Aorta (tissue), 5 donors: Measurements from ENCODE around the gene CDK14. TPM values are rescaled to one million over a fixed set of nuclear protein-coding genes. Genes with fewer than 3 reads are reported as not detected.

ENCODE experiments used
- ATAC-seq: fragments of 200-7000 bp; cut with Tn5 transposase; one replicate; pipeline ENCODE4 v1.9.1; 2022; ENCODE audit warnings: moderate library complexity; ENCODE audit not compliant: low FRiP score
- DNase-seq, 2 donors: peaks; one replicate each; pipeline ENCODE4 v3.0.0-alpha.2; 2020
- H3K27ac ChIP-seq, 2 donors: one replicate each; pipeline ENCODE4 v1.5.1; 2013; ENCODE audit warnings: low read length in 2 of 2, mild to moderate bottlenecking in 2 of 2, moderate library complexity in 2 of 2, control low read depth in 1 of 2, inconsistent platforms in 1 of 2, low read depth in 1 of 2
- H3K27me3 ChIP-seq, 2 donors: one replicate each; pipeline ENCODE4 v1.6.1; 2013; ENCODE audit warnings: control low read depth in 1 of 2, low read length in 1 of 2, mild to moderate bottlenecking in 1 of 2, moderate library complexity in 1 of 2; ENCODE audit not compliant: insufficient read depth in 2 of 2, control insufficient read depth in 1 of 2
- H3K36me3 ChIP-seq, 2 donors: one replicate each; pipeline ENCODE4 v1.6.1; 2013; ENCODE audit warnings: control low read depth in 1 of 2, low read length in 1 of 2, mild to moderate bottlenecking in 1 of 2; ENCODE audit not compliant: insufficient read depth in 2 of 2, control insufficient read depth in 1 of 2
- H3K4me1 ChIP-seq, 2 donors: one replicate each; pipeline ENCODE4 v1.6.1; 2013; ENCODE audit warnings: low read length in 2 of 2, control low read depth in 1 of 2, mild to moderate bottlenecking in 1 of 2, moderate library complexity in 1 of 2; ENCODE audit not compliant: insufficient read depth in 2 of 2, control insufficient read depth in 1 of 2
- H3K4me3 ChIP-seq, 2 donors: one replicate each; pipeline ENCODE4 v1.5.1; 2013; ENCODE audit warnings: low read length in 2 of 2, control low read depth in 1 of 2, mild to moderate bottlenecking in 1 of 2
- H3K9me3 ChIP-seq: one replicate; pipeline ENCODE4 v1.6.1; 2013; ENCODE audit warnings: mild to moderate bottlenecking, low read length; ENCODE audit not compliant: control insufficient read depth
- WGBS, 2 donors: extraction: QIAGEN DNeasy Blood & Tissue Kit; methylation state at CpG; one replicate each; pipeline ENCODE4 v1.1.7; 2013; 5-methylcytosine and 5-hydroxymethylcytosine counted together
- intact Hi-C, 2 donors: fragments of 100-400 bp; cut with DNase I; formaldehyde crosslinking; loops; one replicate each; pipeline versions ENCODE4 v1.14.2 to v1.15.0; 2022
- polyA plus RNA-seq, 2 donors: library from polyadenylated mRNA; stranded (reverse); fragments of 200-250 nt; gene quantifications; one replicate each; pipeline ENCODE4 v1.2.3, GENCODE V29; 2013
- total RNA-seq, 2 donors: library from RNA; stranded (reverse); fragmentation: NEBNext Ultra II Directional; extraction: Animal tissue kit (Norgen Biotek cat#: 25700); gene quantifications; one replicate each; pipeline ENCODE4 v1.2.1, GENCODE V29; 2021
- donor health status: healthy with polysubstance abuse.
- donor health status: Bipolar disorder and iron deficiency.
- donor health status: DM: no; HTN: no; CAD: no.
- donor health status: DM: no; HTN: no; CAD: no.
- donor health status: DM: yes; HTN: yes; CAD: no.

CDK14 gene
- total and polyA plus RNA-seq, 4 donors: 4.6 to 72.4 (median 29.5) TPM

- DNase-seq: no peak
- ATAC-seq: no peak
- H3K27me3 ChIP-seq: no peaks in the 10 kb centered on the region
- no peak overlapping the region for H3K4me3 ChIP-seq
- WGBS, 2 donors: 72 to 96% methylated on average over 3 of the region's 3 CpGs
- H3K36me3 ChIP-seq: peaks cover 0 to 1% of the 10 kb centered on the region in 2 donors
- peaks cover 0 to 1% of the 10 kb centered on the region in 2 donors for H3K4me1 ChIP-seq
- H3K27ac ChIP-seq: no peak overlapping the region
- peaks cover 1% of the 10 kb centered on the region for H3K9me3 ChIP-seq
- intact Hi-C loops: no loop called here
Measured at GRCh38 chr7:91230503-91230902, 634.4 kb downstream of the CDK14 start.

GRCh38 chr7:91233212-91233611 lies 637.1 kb downstream of the CDK14 start:
- WGBS, 2 donors: 71 to 79% methylated on average over 8 of the region's 8 CpGs
- peaks cover 0 to 1% of the 10 kb centered on the region in 2 donors for H3K36me3 ChIP-seq
- H3K9me3 ChIP-seq: no peaks in the 10 kb centered on the region
- intact Hi-C loops: no loop called here
- DNase-seq: no peak
- H3K27me3 ChIP-seq: no peaks in the 10 kb centered on the region
- no peak overlapping the region for H3K4me3 ChIP-seq
- no peak overlapping the region for H3K27ac ChIP-seq
- peaks cover 0 to 1% of the 10 kb centered on the region in 2 donors for H3K4me1 ChIP-seq
- no peak for ATAC-seq

DNA sequence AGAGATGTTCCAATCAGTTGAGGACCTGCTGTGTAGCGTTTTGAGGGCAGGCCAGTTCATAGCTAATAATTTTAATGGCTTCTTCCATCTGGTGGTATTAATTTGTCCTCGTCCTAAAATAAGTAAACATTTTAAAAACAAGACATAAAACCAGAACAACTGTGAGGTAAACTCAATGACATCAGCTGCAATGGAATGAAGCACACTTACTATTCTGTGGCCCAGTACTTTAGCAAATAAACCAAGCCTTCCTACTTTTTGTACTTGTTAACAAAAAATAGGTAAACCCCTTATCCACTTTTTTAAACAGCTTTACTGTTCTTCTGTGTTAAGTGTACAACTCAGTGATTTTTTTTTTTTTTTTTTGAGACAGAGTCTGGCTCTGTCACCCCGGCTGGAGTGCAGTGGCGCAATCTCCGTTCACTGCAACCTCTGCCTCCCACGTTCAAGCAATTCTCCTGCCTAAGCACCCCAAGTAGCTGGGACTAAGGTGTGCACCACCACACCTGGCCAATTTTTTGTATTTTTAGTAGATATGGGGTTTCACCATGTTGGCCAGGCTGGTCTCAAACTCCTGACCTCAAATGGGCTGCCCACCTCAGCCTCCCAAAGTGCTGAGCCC lies 639.2 kb downstream of the CDK14 start:
- Histone ChIP-seq H3K27ac (no peak overlapping the region), H3K27me3 (no peaks in the 10 kb centered on the region), H3K4me1 (no peaks in the 10 kb centered on the region), H3K4me3 (no peak overlapping the region), H3K36me3 (peaks cover 0 to 1% of the 10 kb centered on the region in 2 donors), H3K9me3 (no peaks in the 10 kb centered on the region)
- ATAC-seq (no peak), DNase-seq (no peak)
- WGBS, 2 donors: 90 to 92% methylated on average over 6 of the region's 6 CpGs
- intact Hi-C loops: no loop called here

GRCh38 chr7:91239171-91239604 lies 643.1 kb downstream of the CDK14 start:
- Histone ChIP-seq H3K4me3 (no peak overlapping the region), H3K4me1 (no peaks in the 10 kb centered on the region), H3K27ac (no peak overlapping the region), H3K9me3 (no peaks in the 10 kb centered on the region), H3K36me3 (no peaks in the 10 kb centered on the region), H3K27me3 (no peaks in the 10 kb centered on the region)
- ATAC-seq (no peak), DNase-seq (no peak)
- 68 to 72% methylated on average over 2 of the region's 2 CpGs for WGBS, 2 donors
- intact Hi-C loops: no loop called here

DNA sequence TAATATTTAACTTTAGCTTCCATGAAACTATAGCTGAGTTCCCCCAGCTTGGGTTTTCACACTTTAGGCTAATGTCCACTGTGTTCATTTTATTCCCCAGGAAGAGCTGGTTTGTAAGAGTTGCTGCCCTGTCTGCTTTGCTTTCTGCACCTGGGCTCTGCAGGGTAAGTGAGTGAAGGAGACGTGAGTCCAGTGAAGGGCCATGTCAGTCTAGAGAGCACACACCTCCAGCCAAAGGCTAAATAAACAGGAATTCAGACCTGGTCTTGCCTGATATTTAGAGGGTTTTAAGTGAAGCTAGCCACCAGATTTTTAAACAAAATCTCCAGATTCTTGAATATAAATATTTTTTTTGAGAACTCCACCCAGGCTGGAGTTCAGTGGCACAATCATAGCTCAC lies 643.7 kb downstream of the CDK14 start:
- no peaks in the 10 kb centered on the region for H3K9me3 ChIP-seq
- 88 to 90% methylated on average over 1 of the region's 1 CpG for WGBS, 2 donors
- H3K36me3 ChIP-seq: no peaks in the 10 kb centered on the region
- DNase-seq: no peak
- H3K4me3 ChIP-seq: no peak overlapping the region
- H3K4me1 ChIP-seq: no peaks in the 10 kb centered on the region
- intact Hi-C loops: no loop called here
- ATAC-seq: no peak
- no peak overlapping the region for H3K27ac ChIP-seq
- H3K27me3 ChIP-seq: no peaks in the 10 kb centered on the region

GRCh38 chr7:91240376-91240941 lies 644.3 kb downstream of the CDK14 start:
- DNase-seq (no peak), ATAC-seq (no peak)
- Histone ChIP-seq H3K4me3 (no peak overlapping the region), H3K27ac (no peak overlapping the region), H3K4me1 (no peaks in the 10 kb centered on the region), H3K9me3 (no peaks in the 10 kb centered on the region), H3K36me3 (no peaks in the 10 kb centered on the region), H3K27me3 (no peaks in the 10 kb centered on the region)
- intact Hi-C loops: no loop called here
- WGBS, 2 donors: 85 to 90% methylated on average over 2 of the region's 2 CpGs

- WGBS, 2 donors: 82 to 85% methylated on average over 8 of the region's 8 CpGs
- DNase-seq: no peak
- no peaks in the 10 kb centered on the region for H3K27me3 ChIP-seq
- no peaks in the 10 kb centered on the region for H3K4me1 ChIP-seq
- intact Hi-C loops: no loop called here
- no peak overlapping the region for H3K27ac ChIP-seq
- H3K4me3 ChIP-seq: no peak overlapping the region
- ATAC-seq: no peak
- H3K36me3 ChIP-seq: no peaks in the 10 kb centered on the region
- no peaks in the 10 kb centered on the region for H3K9me3 ChIP-seq
Measured at GRCh38 chr7:91242097-91242844, 646.1 kb downstream of the CDK14 start.

GRCh38 chr7:91243591-91244301 lies 647.6 kb downstream of the CDK14 start:
- no peak overlapping the region for H3K27ac ChIP-seq
- intact Hi-C loops: no loop called here
- no peak overlapping the region for H3K4me3 ChIP-seq
- WGBS, 2 donors: 76 to 78% methylated on average over 6 of the region's 6 CpGs
- no peaks in the 10 kb centered on the region for H3K9me3 ChIP-seq
- DNase-seq: no peak
- no peaks in the 10 kb centered on the region for H3K36me3 ChIP-seq
- no peak for ATAC-seq
- no peaks in the 10 kb centered on the region for H3K27me3 ChIP-seq
- H3K4me1 ChIP-seq: no peaks in the 10 kb centered on the region
